GM12875 (cell line): Measurements from ENCODE around the gene RIPK3.
"Not testable (repeated sequence)": the region's sequence is repeated elsewhere in the genome, so short reads cannot be mapped to it uniquely, and the experiment has no call there.

Experiments used
- H3K4me3 ChIP-seq: one replicate; pipeline ENCODE4 v1.5.1; 2011; ENCODE audit warnings: low read depth, low read length, control low read depth
- TF ChIP-seq, protein P1 (sequence below): IDR thresholded peaks from 2 replicates; pipeline ENCODE4 v1.5.1; 2011; ENCODE audit warnings: low read depth, mild to moderate bottlenecking, control low read depth, inconsistent platforms, low read length, moderate library complexity, borderline replicate concordance; ENCODE audit not compliant: insufficient read depth

Gene RIPK3

DNA sequence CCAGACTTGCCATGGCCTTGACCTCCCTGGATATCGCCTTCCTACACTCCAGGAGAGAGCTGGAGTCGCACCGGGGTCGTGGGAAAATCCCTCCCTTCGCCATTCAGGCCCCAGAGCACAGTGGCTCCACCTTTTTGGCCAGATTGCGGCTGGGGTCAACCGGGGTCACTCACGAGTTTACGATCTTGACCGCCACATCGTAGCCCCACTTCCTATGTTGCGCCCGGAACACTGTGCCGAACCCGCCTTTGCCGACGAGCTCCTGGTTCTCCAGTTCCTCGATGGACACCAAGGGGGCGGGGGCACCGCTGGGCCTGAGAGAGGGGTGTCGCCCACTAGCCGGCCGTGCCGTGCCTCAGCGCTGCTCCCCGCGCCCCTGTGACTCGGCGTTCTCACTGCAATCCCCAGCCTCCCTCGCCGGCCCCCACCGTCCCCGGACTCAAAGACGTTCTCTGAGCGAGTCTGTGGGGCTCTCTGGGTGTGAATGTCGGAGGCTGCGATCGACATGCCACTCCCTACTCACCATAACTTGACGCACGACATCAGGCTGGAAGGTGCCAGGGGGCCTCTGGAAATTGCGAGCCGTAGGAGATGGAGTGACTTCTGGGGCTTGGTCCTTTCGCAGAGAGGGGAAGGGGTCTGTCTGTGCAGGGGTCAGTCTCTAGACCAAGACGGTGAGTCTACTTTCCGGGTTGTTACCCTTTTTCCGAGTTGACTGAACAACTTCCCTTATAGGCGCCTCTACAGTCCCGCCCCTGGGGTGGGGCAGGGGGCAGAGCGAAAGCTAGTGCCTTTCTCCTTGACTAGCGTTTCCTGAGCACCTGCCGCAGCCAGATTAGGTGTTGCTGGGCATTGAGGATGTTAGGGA, at the start of gene RIPK3:
Gene RIPK3 (minus strand): TSS at position 708 of the 868 bp plus-strand sequence. CDS start 165 bp downstream, at position 543.
- H3K4me3 ChIP-seq = peak within 1 kb of the TSS; percentile 48
- TF ChIP-seq, protein P1, sequence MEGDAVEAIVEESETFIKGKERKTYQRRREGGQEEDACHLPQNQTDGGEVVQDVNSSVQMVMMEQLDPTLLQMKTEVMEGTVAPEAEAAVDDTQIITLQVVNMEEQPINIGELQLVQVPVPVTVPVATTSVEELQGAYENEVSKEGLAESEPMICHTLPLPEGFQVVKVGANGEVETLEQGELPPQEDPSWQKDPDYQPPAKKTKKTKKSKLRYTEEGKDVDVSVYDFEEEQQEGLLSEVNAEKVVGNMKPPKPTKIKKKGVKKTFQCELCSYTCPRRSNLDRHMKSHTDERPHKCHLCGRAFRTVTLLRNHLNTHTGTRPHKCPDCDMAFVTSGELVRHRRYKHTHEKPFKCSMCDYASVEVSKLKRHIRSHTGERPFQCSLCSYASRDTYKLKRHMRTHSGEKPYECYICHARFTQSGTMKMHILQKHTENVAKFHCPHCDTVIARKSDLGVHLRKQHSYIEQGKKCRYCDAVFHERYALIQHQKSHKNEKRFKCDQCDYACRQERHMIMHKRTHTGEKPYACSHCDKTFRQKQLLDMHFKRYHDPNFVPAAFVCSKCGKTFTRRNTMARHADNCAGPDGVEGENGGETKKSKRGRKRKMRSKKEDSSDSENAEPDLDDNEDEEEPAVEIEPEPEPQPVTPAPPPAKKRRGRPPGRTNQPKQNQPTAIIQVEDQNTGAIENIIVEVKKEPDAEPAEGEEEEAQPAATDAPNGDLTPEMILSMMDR = no peak

DNA sequence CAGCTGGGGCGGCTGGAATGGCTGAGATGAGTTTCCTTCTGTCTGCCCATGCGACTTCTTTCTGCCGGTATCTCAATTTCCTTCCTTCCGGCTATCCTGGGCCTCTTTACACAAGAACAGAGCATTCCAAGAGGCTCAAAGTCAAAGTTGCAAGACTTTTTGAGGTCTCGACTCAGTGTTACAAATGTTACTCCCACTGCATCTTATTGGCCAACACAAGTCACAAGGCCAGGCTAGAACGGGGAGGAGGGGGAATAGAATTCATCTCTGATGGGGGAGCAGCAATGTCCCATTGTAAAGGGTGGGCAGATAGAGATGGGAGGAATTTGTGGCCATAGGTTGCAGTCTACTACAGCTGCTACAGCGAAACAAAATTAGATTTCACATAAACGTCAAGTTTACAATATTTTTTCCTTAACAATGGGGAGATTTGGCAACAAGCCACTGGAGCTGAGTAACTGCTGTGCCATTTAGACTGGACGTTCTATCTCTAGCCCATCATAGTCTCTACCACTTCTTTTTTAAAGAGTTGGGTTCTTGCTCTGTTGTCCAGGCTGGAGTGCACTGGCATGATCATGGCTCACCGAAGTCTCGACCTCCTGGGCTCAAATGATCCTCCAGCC, 49.5 kb upstream of the RIPK3 start:
- TF ChIP-seq, protein P1 = no peak
- H3K4me3 ChIP-seq = no peak overlapping the region

DNA sequence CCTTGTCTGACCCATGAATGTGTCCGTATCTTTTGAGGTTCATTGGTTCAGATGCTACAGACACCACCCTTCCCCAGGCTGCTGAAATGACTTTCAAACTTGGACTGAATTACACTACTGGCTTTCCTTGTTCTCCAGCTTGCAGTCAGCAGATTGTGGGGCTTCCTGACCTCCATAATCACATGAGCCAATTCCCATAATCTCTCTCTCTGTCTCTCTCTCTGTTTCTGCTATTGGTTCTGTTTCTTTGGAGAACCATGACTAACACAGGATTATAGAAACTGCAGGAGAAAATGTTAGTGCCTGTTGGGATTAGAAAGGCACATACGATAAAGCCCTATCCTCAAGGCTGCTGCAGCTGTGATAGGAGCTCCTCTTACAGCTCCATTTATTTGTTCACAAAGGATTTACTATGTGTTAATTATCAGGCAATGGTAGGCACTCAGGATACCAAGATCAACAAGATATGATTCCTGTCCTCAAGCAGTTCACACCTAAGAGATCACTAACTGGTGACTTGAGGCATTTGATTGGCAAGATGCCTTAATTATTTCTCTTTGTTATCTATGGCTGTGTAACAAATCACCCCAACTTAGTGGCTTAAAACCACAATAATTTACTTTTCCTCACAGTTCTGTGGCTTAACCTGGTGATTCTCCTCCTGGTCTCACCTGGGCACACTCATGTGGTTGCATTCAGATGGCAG, 48.8 kb upstream of the RIPK3 start:
- no peak overlapping the region for H3K4me3 ChIP-seq
- TF ChIP-seq, protein P1 = no peak

DNA sequence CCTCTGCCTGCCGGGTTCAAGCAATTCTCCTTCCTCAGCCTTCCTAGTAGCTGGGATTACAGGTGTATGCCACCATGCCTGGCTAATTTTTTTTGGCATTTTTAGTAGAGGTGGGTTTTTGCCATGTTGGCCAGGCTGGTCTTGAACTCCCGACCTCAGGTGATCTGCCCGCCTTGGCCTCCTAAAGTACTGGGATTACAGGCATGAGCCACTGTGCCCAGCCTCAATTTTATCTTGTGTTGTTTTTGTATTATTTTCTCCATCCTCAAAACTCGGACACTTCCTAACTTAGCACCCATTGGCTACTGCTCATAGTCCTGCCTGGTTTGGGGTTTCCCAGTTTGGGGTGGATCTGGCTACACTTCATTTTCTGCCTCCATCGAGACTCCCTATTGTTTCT, 47.8 kb upstream of the RIPK3 start:
- H3K4me3 ChIP-seq = not testable (repeated sequence)

DNA sequence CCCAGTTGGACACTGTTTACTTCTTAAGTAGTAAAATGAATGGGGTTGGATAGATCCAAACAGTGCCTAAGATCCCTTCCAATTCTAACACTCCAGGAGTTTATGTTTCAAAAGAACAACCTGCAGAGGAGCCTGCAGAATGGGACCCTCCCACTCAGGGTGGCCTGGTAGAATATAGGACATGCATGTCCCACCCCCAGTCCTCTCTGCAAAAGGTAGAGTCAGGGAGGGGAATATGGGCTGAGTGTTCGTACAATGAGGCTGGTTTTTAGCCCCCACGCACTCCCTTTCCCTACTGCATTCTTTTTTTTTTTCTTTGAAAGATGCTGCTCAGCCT, 47.2 kb upstream of the RIPK3 start:
- TF ChIP-seq, protein P1 = no peak
- no peak overlapping the region for H3K4me3 ChIP-seq

DNA sequence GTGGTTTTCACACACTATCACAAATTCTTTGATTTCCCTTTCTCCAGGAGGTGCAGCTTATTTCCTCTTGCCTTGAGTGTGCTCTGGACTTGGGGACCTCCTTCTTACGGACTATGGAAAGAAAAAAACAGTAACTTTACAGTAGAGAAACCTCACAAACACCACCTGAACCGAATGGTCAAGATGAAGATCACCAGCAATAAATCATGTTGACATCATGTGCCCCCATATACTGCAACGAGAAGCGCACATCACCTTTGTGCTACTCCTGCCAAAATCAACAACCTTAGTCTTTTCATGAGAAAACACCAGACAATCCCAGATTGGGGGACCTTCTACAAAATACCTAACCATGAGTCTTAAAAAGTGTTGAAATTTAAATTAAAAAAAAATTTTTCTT, 45.7 kb upstream of the RIPK3 start:
- TF ChIP-seq, protein P1 = no peak
- no peak overlapping the region for H3K4me3 ChIP-seq

DNA sequence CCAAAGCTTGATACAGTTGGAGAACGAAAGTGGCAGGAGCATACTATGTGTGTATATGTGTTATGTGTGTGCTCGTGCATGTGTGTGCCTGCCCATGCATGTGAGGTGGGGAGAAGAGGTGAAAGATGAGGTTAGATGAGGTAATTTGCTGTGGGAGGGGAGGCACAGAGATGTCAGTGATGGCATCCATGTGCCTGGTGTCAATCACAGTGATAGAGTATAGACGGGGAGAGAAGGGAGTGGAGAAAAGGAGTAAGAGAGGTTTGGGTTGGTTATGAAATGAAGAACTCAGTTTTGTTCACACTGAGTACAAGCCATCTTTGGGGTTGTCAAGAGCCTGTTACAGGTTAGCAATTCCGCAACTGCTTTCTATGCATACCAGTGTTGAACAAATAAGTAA, 44.4 kb upstream of the RIPK3 start:
- no peak overlapping the region for H3K4me3 ChIP-seq
- TF ChIP-seq, protein P1 = no peak
